ENCODE results near the gene HEPACAM. TPM values are rescaled to one million over a fixed set of nuclear protein-coding genes. Genes with fewer than 3 reads are reported as not detected.

Gene HEPACAM
- total RNA-seq, 1 donor from 2014 or later, result 0.21 TPM

- DNase-seq, result no peak
Measured at GRCh38 chr11:124884869-124885479, 50.9 kb downstream of the HEPACAM start.

DNA sequence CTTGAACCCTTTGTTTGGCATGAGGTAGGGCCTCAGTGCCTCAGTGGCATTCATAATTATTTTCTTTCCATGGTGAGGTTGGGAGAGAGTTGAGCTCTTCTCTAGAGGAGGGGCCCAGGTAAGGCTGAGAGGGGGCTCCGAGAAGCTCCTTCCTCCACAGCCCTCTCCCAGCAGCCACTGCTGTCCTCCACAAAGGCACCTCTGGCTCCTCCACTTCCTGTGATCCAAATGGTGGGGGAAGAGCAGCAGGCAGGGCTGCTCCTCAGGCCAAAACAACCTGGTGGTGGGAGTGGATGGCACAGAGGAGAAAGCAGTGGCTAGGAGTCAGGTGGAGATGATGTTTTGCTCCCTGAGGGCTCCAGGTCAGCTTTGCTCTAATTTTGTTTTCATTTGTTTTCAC lies 51.5 kb downstream of the HEPACAM start:
- no peak for DNase-seq

DNA sequence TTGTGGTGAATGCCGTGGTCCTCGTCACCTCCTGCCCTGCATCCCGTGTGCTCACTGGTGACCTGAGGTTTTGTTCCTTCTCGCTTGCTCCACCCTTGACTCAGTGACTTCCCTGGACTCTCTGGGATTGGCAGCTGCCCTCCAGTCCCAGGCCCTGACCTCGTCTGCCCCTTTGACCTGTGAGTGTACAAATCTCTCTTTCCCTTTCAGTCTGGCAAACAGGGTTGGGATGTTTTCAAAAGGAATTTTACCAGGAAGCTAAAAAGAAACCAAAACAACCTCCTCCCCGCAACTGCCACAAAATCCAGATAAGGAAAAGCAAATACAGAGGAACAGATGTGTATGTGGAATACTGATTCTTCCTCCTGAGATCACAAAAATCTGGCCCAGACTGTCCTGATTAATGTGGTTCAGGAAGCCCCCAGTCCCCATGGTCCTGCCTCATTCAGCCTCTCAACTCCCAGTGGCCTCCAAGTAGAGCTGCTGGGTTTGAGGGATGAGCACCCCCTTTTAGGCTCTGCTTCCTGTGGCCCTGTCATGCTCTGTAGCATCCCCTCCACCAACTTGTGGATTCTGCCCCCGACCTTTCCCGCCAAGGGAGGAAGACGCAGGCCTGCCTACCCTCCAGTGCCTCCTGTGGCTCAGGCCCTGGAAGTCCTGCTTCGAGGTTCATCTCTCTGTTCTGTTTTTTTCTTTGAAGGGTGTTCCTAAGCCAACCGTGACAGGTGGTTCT lies 53.3 kb downstream of the HEPACAM start:
- DNase-seq, result no peak

DNA sequence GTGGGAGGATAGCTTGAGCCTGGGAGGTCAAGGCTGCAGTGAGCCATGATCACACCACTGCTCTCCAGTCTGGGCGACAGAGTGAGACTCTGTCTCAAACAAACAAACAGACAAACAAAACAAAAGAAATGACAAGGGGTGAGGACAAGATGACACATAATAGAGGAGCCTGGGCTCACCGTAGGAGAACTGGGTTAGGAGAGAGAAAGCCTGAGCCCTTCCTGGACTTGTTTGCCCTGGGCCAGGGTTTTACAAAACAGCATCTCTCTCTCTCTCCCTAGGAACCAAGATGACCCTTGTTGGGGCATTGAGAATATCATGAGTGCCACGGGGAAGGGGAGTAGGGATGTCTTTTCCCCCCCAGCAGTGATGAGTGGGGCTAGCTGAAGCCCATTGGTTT lies 54.9 kb downstream of the HEPACAM start:
- DNase-seq, result no peak

GRCh38 chr11:124880290-124880611 lies 55.6 kb downstream of the HEPACAM start:
- DNase-seq, result no peak

- DNase-seq, result no peak
Measured at GRCh38 chr11:124879493-124880289, 56.2 kb downstream of the HEPACAM start.

- DNase-seq, result no peak
Measured at GRCh38 chr11:124878759-124879492, 56.9 kb downstream of the HEPACAM start.

GRCh38 chr11:124877910-124878758 lies 57.7 kb downstream of the HEPACAM start:
- DNase-seq, result no peak

- no peak for DNase-seq
Measured at GRCh38 chr11:124877631-124877909, 58.3 kb downstream of the HEPACAM start.

DNA sequence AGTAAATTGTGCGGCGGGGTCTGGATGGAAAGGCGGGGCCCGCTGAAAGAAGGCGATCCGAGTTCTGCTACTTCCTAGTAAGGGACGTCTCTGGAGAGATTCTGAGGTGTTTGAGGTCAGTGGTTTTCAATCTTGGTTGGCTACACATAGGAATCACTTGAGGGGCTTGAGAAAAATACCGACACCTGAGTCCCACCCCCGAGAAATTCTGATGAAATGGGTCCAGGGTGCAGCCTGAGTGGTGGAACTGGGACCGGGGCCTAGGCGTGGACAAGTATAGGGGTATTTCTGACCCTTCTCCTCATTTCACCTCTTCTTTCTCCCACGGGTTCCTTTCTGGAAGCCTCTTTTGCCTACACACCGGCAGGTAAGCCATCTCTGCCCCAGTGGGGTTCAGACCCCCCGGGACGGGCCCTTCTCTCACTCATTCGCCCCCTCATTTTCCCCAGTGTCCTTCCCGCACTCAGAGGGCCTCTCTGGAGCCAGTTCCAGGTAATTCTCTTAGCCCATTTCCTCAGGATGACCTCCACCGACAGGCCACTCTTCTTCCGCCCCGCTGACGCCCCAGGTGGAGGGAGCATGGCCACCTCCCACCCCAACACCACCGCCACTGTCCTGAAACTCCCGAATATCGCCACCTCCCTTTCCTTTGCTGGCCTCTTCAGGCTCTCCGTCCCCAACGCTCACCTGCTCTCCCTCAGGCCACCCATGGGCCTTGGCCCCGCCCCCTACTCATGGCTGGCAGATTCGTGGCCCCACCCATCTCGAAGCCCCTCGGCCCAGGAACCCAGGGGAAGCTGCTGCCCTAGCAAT lies 58.8 kb downstream of the HEPACAM start:
- DNase-seq, result no peak

DNA sequence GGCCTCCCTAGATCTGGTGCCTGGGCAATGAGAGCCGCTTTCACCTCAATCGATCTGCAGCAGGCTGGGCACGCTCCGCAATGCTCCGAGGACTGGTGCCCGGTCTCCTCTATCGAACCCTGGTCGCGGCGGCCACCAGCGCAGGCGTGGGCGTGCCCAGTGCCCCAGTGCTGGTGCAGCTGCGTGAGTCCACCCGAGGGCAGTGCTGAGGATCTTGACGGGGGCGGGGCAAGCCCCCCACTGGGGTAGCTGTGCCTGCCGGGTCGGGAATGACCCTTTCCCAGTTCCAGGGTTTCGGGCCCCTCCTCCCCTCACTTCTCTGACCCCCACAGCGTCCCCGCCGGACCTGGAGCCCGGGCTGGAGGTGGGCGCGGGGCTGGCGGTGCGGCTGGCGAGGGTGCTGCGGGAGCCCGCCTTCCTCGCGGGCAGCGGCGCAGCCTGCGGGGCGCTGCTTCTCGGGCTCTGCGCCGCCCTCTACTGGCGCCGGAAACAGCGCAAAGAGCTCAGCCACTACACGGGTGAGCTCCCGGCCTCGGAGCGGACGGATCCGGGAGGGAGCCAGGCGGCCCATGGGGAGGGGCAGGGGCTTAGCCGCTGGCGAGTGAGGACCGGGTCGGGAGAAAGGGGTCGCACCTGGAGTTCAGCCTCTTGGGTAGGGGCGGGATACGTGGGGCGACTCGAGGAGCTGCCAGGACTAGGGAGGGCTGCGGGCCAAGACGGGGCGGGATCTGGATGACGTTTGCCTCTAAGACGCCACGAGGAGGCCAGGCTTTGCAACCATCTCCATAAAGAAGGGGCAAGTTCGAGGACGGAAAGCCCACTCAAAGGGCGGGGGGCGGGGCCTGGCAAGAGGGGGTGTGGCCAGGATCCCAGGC lies 59.7 kb downstream of the HEPACAM start:
- DNase-seq, result peak; percentile 97

DNA sequence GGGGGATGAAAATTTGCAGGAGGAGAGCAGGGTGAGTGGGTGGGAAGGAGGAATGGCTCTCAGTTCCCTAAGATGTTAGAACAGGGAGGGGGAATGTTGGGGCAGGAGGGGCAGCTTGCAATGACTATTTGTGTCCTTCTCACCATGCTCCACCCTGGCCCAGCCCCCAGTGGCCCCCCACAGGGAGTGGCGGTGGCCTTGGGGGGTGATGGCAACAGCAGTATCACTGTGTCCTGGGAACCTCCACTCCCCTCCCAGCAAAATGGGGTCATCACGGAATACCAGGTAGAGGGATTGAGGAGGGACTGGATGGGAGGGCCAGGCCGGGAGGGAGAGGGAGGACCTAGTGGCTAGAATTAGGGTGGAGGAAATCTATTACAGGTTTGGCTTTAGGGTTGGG lies 60.4 kb downstream of the HEPACAM start:
- no peak for DNase-seq

DNA sequence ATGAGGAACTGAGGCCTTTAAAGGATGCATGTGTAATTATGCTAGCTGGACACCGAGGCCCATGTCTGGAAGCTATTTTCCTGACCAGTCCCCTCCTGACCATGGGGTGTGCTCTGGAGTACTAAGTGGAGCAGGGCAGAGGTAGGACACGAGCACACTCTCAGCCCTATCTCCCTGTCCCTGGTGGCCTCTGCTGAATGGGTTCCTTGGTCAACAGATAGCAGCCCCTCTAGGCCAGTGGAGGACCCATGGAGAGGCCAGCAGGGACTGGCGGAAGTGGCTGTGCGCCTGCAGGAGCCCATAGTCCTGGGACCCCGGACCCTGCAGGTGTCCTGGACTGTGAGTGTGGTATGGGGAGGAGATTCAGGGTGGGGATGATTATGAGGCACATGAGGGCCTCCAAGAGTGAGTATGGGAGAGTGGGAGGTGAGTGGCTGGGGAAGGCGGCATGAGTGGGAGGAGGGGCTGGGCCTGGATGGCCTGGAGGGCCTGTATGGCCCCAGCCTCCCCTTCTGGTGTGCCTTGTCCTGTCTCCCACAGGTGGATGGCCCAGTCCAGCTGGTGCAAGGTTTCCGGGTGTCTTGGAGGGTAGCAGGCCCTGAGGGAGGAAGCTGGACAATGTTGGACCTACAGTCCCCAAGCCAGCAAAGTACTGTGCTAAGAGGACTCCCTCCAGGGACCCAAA lies 61.1 kb downstream of the HEPACAM start:
- DNase-seq, result no peak

- DNase-seq, result peak; percentile 78
Measured at GRCh38 chr11:124873951-124874350, 61.9 kb downstream of the HEPACAM start.

DNA sequence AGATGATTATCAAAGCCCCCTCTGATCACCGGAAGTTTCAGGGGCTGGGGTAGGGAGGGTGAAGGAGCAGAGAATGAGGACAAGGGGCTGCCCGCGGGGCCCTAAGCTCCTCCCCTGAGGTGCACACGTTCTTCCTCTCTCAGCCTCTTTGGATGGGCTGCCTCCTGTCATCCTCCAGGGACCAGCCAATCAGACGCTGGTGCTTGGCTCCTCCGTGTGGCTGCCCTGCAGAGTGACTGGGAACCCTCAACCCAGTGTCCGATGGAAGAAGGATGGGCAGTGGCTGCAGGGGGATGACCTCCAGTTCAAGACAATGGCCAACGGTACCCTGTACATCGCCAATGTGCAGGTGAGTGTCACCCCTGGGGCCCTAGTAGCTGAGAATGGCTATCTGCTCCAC lies 63.1 kb downstream of the HEPACAM start:
- no peak for DNase-seq

DNA sequence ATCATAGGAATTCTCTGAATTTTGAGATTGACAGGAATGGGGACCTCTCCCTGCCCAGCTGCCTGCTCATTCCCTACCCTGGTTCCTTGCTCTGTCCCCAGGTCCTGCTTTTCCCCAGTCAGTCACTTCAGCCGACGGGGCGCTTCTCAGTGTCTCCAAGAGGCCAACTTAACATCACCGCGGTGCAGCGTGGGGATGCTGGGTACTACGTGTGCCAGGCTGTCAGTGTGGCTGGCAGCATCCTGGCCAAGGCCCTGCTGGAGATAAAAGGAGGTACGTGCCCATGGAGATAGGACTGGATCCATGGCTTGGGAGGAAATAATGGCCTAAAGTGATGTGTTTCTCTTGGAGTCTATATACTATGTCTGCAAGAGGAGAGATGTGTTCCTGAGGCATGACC lies 63.6 kb downstream of the HEPACAM start:
- DNase-seq, result no peak

DNA sequence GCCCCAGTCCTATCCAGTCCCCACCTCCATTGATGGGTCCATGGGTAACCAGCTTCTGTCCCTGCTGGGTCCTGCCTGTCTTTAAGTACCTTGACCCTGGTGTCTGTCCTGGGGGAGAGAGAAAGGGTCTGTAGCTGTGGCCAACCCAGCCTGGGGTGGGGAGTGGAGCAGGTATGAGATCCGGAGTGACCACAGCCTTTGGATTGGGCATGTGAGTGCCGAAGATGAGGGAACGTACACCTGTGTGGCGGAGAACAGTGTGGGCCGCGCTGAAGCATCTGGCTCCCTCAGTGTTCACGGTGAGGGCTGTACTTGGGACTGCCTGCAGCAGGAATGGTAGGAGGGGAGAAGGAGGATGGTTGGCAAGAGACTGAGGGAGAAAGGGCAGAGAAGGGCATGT lies 65.4 kb downstream of the HEPACAM start:
- no peak for DNase-seq

- DNase-seq, result no peak
Measured at GRCh38 chr11:124869856-124870387, 65.9 kb downstream of the HEPACAM start.

DNA sequence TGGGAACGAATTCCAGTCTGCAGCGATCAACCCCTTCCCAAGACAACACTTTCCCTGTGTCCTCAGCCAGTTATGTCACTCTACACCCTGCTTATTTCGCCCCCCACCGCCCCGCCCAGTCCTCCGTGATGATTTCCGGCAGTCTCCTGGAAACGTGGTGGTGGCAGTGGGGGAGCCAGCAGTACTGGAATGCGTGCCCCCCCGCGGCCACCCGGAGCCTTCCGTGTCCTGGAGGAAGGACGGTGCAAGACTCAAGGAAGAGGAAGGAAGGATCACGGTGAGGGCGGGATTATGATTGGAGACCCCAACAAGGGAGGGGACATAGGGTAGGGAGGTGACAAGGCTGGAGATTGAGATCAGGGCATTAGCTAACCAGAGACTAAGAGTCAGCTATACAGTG lies 66.5 kb downstream of the HEPACAM start:
- DNase-seq, result no peak

All from tongue (tissue), 2 donors.